GM11168 (cell line): ENCODE results near the gene FHAD1.

Experiments
- in situ Hi-C: fragments of 300-500 bp; cut with MboI; formaldehyde crosslinking; loops from one replicate; pipeline ENCODE4 v1.12.0; 2022; ENCODE audit warnings: low sequenced_read_pairs; ENCODE audit not compliant: unreplicated experiment

The FHAD1 gene

GRCh38 chr1:15218287-15219279 lies 28.4 kb upstream of the FHAD1 start:
- in situ Hi-C loops: no loop called here

- in situ Hi-C loops: no loop called here
These were observed 27.6 kb upstream of the FHAD1 start for GRCh38 chr1:15219280-15220023.

GRCh38 chr1:15220024-15220392 lies 27.0 kb upstream of the FHAD1 start:
- in situ Hi-C loops: no loop called here

GRCh38 chr1:15220825-15221431 lies 26.1 kb upstream of the FHAD1 start:
- in situ Hi-C loops: no loop called here

- in situ Hi-C loops: no loop called here
These were observed 24.2 kb upstream of the FHAD1 start for GRCh38 chr1:15222653-15223303.

GRCh38 chr1:15224259-15224869 lies 22.7 kb upstream of the FHAD1 start:
- in situ Hi-C loops: no loop called here

- in situ Hi-C loops: no loop called here
These were observed 22.0 kb upstream of the FHAD1 start for GRCh38 chr1:15224974-15225373.

- in situ Hi-C loops: no loop called here
These were observed 21.6 kb upstream of the FHAD1 start for GRCh38 chr1:15225461-15225860.

GRCh38 chr1:15226388-15227255 lies 20.4 kb upstream of the FHAD1 start:
- in situ Hi-C loops: no loop called here

GRCh38 chr1:15229707-15230131 lies 17.3 kb upstream of the FHAD1 start:
- in situ Hi-C loops: no loop called here

- in situ Hi-C loops: no loop called here
These were observed 15.3 kb upstream of the FHAD1 start for GRCh38 chr1:15231714-15232201.

GRCh38 chr1:15233689-15234088 lies 13.3 kb upstream of the FHAD1 start:
- in situ Hi-C loops: no loop called here

- in situ Hi-C loops: no loop called here
These were observed 10.7 kb upstream of the FHAD1 start for GRCh38 chr1:15236321-15236721.

- in situ Hi-C loops: no loop called here
These were observed 10.3 kb upstream of the FHAD1 start for GRCh38 chr1:15236746-15237145.

GRCh38 chr1:15238789-15239188 lies 8.2 kb upstream of the FHAD1 start:
- in situ Hi-C loops: no loop called here

GRCh38 chr1:15242766-15243165 lies 4.3 kb upstream of the FHAD1 start:
- in situ Hi-C loops: no loop called here

GRCh38 chr1:15243275-15244043 lies 3.6 kb upstream of the FHAD1 start:
- in situ Hi-C loops: no loop called here

GRCh38 chr1:15244813-15245212 lies 2.2 kb upstream of the FHAD1 start:
- in situ Hi-C loops: no loop called here
